Pulmonary artery endothelial cell (primary cell): ENCODE results near the gene GATD1. TPM values are rescaled to one million over a fixed set of nuclear protein-coding genes. Genes with fewer than 3 reads are reported as not detected.

Experiments used
- DNase-seq: peaks from one replicate; pipeline ENCODE4 v3.0.0-alpha.2; 2011; ENCODE audit warnings: low read depth, low spot score
- total RNA-seq: library from RNA; depleted of rRNA; stranded (reverse); fragments of >200 nt; gene quantifications from 2 replicates; pipeline ENCODE4 v1.2.3, GENCODE V29; 2014

The GATD1 gene
- total RNA-seq, 1 donor from 2014 or later, result 37.5 TPM

DNA sequence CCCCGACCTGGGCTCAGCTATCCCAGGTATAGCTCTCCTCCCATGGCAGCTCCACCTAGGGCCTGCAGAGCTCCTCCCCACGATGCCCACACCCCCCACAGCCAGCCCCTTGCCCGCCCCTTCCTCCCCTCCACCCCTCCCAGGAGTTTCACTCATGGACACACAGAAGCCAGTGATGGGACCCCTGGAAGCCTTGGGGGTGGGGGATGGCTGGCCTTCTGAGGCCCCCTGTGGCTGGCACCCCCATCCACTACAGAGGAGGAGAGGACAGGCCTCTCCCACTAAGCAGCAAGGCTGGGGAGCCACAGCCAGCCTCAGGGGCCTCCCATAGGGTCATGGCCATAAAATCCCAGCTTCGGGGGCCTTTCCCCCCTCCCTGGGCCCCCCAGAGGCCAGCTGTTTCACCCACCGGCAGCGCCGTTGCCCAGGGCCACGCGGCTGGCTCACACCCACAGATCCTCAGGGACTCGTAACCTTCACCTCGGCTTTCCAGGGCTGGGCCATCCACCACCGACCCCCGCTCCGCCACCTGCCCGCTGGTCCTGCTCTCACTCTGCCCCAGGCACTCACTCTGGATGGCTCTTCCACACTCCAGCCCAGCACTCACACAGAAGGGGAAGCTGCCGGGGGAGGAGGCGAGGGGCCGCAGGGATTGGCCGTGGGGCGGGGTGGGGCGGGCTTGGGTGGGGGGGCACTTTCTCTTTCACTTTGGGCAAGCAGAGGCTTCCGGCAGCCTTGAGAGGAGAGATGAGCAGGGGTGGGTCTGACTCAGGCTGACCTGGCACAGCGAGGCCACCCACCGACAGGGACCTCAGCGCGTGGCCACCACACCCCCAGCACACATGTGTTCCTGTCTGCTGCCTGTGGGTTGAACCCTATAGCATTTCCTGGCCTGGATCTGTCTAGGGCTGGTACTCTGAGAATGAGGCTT, 18.6 kb upstream of the GATD1 start:
- DNase-seq, result no peak

DNA sequence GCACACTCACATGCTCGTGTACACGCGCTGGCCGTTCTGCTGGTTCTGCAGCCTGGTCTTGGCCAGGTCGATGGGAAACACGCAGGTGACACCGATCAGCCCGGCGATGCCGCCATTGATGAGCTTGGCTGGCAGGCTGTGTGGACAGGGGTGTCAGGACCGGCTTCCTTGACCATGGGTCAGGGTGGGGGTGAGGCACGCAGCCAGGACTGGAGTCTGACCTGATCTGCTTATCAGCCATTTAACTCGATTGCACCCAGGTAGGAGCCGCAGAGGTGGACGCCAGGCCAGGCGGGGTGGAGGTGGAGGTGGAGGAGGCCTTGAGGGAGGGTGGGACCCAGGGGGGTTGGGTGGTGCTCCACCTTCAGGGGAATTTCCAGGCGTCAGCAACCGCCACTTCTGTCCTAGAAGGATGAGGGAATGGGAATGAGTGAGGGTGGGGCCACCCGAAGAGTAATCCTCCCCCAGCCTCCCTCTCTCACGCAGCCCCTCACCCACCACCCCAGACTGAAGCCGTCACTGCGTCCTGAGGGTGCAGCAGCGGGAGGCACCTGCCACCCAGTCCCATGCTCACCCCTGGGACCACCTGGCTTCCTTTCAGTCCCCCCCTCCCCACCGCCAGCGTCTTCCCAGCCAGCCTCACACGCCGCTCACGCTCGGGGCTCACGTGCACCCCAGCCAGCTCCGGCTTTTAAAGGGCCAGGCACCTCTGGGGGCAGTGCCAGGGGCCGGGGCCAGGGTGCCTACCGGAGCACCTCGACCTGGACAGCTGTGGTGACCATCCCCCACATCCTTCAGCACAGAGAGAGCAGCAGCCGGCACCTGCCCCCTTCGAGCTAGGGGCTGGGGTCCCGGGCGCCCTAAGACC, 17.7 kb upstream of the GATD1 start:
- DNase-seq, result no peak

GRCh38 chr11:794013-794765, 16.9 kb upstream of the GATD1 start:
- DNase-seq, result no peak

- DNase-seq, result no peak
Observed at GRCh38 chr11:793556-793955, 16.3 kb upstream of the GATD1 start.

DNA sequence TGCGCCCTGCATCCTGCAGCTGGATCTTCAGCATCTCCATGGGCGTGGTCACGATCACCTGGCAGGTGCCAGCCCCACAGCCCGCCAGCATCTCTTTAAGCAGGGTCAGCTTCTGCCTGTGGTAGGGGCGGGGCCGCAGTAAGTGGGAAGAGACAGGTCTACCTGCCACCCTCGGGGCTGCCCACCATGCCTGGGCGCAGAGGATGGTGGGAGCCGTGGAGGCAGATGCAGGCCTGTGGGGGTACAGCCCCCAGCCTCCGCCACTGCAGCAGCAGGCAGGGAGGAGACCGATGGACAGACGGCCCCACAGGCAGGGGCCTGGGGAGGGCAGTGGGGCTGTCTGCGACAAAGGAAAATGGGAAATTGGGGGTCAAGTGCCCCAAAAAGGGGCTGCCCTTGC, 15.6 kb upstream of the GATD1 start:
- DNase-seq, result no peak

DNA sequence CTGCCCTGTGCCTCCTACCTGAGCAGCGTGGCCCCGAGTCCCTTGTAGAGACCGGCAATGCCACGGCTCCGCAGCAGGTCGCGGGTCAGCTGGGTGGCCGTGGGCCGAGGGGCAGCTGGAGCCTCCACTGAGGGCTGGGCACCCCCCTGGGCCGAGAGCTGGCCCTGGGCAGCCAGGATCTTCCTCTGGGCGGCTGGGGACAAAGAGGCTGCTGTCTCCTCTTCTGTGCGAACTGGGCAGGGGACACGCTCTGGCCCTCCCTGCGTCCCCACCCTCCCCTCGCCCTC, 15.2 kb upstream of the GATD1 start:
- no peak for DNase-seq

- no peak for DNase-seq
Observed at GRCh38 chr11:791658-792534, 14.6 kb upstream of the GATD1 start.

DNA sequence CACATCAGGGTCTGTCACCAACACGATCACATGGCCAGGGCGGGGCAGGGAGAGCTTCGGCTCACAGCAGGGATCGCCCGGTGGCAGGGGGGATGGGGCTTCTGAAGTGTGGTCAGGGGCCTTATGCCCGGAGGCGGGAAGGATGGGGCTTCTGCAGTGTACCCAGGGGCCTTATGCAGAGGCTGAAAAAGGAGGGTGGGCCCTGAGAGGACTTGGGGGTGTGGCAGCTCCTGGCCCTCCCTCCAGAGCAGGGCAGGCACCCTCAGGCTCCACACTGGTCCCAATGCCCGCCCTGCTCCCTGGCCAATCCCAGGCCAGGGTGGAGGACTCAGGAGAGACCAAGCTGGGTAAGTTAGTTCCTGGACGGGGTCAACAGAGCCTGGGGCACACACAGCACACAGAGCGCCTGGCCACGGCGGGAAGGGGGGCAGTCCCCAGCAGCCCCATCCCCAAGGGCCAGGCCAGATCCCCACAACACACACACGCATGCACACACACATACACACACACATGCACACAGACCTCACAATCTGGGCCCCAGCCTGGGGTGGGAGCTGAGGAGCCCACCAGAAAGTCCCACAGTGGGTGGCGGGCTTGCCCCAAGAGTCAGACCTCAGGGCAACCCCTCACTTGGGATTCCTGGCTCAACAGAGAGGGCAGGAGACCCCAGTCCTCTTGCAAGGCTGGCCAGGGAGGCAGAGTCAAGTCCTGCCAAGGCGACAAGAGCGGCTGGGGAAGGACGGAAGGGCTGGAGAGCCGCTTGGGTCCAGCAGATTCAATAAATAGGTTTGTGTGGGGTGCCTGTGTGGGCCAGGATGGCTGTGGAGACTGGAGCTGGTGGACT, 13.7 kb upstream of the GATD1 start:
- DNase-seq, result no peak

DNA sequence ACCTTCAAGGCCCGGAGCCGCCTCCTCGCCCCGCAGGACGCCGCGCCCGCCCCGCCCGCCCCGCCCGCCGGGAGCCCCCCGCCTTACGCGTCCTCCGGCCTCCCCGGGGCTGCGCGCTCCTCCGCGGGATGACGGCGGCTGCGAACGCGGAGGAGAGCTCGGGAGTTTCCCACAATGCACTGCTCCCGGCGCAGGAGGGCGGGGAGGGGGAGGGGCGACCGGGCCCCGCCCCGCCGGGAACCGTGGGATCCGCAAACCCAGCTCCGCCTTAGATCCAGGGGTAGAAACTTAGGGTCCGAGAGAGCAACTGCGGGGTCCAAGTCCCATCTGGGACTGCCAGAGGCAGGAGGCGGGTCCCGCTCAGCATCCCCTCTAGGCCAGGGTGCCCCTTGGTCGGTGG, 12.7 kb upstream of the GATD1 start, which contains the start of gene CEND1:
TSS of gene CEND1 (minus strand) at position 148 of the 400 bp plus-strand sequence. CDS start 1,514 bp downstream, outside the sequence.
- DNase-seq, result no peak

- DNase-seq, result no peak
Observed at GRCh38 chr11:788953-789940, 12.0 kb upstream of the GATD1 start.

GRCh38 chr11:788009-788640, 10.8 kb upstream of the GATD1 start:
- DNase-seq, result no peak

DNA sequence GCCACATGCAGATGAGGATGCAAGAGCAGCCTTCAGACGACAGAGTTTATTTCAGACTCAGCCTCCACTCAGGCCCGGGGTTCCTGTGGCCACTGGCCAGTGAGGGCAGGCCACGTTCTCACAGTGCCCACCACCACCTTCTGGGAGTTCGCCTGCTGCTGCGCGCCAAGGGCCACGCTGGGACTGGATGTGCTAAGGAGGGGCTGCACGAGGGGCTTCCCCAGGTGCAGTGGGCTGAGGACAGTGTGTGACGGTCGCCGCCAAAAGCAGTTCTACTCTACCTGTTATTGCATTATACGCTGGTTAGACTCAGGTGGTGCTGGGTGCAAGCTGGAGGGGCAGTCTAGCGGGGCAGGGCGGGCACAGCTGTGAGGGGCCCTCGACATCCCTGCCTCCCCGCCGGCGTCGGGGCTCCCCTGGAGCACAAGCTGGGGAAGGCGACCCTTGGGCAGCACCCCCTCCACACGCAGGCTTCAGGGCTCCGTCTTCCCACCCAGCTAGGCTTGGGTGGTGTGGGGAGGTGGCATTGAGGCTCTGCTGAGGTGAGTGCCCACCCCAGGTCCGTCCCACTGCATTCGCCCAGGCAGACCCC, 9.9 kb upstream of the GATD1 start:
- no peak for DNase-seq

DNA sequence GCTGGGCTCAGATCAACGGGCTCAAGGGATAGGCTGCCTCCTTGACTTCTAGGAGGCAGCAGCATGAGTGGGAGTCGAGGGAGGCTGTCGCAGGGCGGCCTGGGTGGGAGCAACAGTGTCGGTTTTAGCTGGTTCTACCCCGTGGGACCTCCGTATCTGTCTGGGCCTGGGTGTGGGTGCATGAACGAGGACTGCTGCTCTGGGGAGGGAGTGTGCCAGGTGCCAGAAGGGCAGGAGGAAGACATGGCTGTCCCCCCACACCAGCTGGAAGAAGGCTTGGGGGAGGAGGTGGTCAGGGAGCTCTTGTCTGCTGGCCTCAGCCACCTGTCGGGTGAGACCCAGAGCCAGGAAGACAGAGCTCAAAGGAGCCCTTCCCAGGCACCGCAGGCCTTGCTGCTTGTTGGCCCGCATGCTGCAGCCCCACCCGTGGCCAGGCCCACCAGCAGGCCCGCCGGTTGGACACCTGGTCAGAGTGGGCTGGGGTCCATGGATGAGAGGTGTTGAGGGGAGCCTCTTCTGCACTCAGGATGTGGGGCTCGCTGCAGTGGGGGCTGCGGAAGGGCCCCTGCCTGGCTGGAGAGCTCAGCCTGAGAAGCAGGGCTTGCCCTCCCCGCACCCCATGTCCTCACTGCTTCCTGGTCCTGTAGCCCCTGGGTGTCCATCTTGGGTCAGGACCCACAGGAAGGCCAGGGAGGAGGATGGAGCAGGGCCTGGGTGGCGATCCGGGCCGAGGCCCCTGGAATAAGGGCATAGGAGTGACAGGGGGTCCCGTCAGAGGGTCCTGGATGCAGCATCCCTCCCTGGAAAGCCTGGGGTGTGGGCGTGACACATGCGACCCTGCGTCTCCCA, 9.2 kb upstream of the GATD1 start:
- DNase-seq, result no peak

- DNase-seq, result peak; percentile 59
Observed at GRCh38 chr11:783581-784015, 6.3 kb upstream of the GATD1 start.

DNA sequence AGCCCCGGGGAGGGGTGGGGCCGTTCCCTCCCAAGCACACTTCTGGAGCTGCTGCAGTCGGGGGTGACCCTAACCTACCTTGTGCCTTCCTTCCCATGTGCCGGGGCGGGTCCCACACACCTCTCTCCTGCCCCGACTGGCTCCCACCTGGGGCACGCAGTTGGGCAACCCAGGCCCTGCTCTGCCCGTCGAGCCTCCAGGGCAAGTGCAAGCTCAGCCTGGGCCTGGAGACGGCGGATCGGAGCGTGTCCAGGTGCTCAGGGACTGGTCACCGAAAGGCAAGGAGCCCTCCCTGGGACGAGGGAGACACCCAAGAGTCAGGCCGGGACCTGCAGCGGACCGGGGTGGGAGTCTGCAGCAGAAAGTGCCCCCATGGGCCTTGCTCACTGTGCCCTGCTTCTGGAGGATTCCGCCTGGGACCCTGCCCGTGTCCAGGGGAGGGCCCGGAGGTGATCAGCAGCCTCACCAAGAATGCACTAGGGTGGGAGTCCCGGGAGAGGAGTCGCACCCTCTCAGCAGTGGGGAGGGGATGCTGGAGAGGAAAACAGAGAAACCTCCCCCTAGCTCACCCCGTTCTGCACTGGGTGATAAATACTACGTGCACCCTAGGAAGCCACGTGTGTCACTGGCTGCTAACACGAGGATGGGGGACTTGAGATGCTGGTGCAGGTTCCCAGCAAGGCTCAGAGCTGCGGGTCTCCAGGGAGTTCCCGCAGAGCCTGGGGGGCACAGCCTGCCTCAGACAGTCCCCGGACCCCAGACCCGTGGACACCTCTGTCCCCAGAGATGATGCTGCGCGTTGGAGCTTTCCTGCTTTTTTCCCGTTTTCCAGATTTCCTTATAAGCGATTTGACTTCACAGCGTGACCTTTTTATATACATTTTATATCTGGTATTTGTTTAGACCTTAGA, 5.2 kb upstream of the GATD1 start:
- DNase-seq, result no peak
